Neural cell (in vitro differentiated cells): ENCODE measurements around the gene DTD1.

Source experiments
- EP300 ChIP-seq: fragments of 450-650 bp; conservative IDR thresholded peaks from 2 replicates; pipeline ENCODE4 v1.6.1; 2014; ENCODE audit warnings: antibody characterized with exemption, mild to moderate bottlenecking, moderate library complexity; ENCODE audit not compliant: poor library complexity, severe bottlenecking
- EZH2 ChIP-seq: fragments of 200-600, 300-800 bp; shearing (Covaris generic), sonication (generic); IDR thresholded peaks from 2 replicates; pipeline ENCODE4 v1.6.1; 2014; ENCODE audit warnings: antibody characterized with exemption, low read length, borderline replicate concordance, mild to moderate bottlenecking; ENCODE audit not compliant: insufficient read depth, poor library complexity, severe bottlenecking
- MXI1 ChIP-seq: fragments of 450-650 bp; conservative IDR thresholded peaks from 2 replicates; pipeline ENCODE4 v1.6.1; 2014; ENCODE audit warnings: antibody characterized with exemption, mild to moderate bottlenecking; ENCODE audit not compliant: poor library complexity, severe bottlenecking
- POLR2AphosphoS5 ChIP-seq: IDR thresholded peaks from 2 replicates; pipeline ENCODE4 v1.6.1; 2012
- SMC3 ChIP-seq: fragments of 450-650 bp; conservative IDR thresholded peaks from 2 replicates; pipeline ENCODE4 v1.6.1; 2014; ENCODE audit warnings: antibody characterized with exemption, mild to moderate bottlenecking, moderate library complexity; ENCODE audit not compliant: poor library complexity
- TAF1 ChIP-seq: IDR thresholded peaks from 2 replicates; pipeline ENCODE4 v1.6.1; 2012; ENCODE audit warnings: low read depth
- TF ChIP-seq, protein P1 (sequence below): fragments of 450-650 bp; IDR thresholded peaks from 2 replicates; pipeline ENCODE4 v1.5.1; 2014; ENCODE audit warnings: antibody characterized with exemption, mild to moderate bottlenecking, moderate library complexity; ENCODE audit not compliant: poor library complexity, severe bottlenecking
- TF ChIP-seq, protein P2 (sequence below): IDR thresholded peaks from 2 replicates; pipeline ENCODE4 v1.6.1; 2012; ENCODE audit warnings: borderline replicate concordance

DNA sequence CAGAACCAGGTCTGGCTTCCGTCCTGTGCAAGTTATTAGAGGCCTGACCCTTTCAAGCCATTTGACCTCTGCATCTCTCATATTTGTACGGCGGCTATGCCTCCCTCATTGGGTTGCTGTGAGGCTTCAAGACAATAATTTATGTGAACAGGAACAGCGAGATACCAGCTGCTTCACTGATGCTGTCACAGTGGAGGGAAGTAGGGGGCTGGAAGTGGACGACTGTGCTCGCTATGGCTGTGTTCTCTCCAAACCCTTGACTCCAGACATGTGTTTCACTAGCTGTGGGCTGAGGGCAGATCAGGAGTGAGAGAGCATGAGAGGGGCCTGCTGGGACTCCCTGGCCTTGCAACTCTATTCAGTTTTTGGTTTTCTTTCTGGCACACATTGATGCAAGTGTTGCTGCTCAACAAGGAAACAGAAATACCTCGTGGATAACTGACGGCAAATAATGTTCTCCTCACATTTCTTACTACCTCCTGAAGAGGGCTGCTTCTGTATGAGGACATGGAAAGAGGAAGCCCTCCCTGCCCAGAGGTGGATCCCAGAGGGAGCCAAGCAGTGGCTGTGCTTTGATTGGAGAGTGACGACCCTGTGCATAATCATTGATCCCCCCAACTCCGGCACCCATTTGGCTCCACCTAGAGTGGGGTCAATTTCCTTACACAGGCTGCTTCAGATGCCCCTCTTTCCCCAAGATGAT is 191.0 kb downstream of the DTD1 start:
- TF ChIP-seq POLR2AphosphoS5: no peak
- TF ChIP-seq EP300: no peak
- TF ChIP-seq, protein P1, sequence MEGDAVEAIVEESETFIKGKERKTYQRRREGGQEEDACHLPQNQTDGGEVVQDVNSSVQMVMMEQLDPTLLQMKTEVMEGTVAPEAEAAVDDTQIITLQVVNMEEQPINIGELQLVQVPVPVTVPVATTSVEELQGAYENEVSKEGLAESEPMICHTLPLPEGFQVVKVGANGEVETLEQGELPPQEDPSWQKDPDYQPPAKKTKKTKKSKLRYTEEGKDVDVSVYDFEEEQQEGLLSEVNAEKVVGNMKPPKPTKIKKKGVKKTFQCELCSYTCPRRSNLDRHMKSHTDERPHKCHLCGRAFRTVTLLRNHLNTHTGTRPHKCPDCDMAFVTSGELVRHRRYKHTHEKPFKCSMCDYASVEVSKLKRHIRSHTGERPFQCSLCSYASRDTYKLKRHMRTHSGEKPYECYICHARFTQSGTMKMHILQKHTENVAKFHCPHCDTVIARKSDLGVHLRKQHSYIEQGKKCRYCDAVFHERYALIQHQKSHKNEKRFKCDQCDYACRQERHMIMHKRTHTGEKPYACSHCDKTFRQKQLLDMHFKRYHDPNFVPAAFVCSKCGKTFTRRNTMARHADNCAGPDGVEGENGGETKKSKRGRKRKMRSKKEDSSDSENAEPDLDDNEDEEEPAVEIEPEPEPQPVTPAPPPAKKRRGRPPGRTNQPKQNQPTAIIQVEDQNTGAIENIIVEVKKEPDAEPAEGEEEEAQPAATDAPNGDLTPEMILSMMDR: no peak
- TF ChIP-seq, protein P2, sequence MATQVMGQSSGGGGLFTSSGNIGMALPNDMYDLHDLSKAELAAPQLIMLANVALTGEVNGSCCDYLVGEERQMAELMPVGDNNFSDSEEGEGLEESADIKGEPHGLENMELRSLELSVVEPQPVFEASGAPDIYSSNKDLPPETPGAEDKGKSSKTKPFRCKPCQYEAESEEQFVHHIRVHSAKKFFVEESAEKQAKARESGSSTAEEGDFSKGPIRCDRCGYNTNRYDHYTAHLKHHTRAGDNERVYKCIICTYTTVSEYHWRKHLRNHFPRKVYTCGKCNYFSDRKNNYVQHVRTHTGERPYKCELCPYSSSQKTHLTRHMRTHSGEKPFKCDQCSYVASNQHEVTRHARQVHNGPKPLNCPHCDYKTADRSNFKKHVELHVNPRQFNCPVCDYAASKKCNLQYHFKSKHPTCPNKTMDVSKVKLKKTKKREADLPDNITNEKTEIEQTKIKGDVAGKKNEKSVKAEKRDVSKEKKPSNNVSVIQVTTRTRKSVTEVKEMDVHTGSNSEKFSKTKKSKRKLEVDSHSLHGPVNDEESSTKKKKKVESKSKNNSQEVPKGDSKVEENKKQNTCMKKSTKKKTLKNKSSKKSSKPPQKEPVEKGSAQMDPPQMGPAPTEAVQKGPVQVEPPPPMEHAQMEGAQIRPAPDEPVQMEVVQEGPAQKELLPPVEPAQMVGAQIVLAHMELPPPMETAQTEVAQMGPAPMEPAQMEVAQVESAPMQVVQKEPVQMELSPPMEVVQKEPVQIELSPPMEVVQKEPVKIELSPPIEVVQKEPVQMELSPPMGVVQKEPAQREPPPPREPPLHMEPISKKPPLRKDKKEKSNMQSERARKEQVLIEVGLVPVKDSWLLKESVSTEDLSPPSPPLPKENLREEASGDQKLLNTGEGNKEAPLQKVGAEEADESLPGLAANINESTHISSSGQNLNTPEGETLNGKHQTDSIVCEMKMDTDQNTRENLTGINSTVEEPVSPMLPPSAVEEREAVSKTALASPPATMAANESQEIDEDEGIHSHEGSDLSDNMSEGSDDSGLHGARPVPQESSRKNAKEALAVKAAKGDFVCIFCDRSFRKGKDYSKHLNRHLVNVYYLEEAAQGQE: no peak
- no peak for TF ChIP-seq TAF1
- TF ChIP-seq MXI1: no peak
- TF ChIP-seq EZH2: no peak
- TF ChIP-seq SMC3: no peak
